Hypothalamus (tissue), 51 donors: ENCODE measurements around the gene ZBTB16.

Experiments used
- DNase-seq, 51 donors: peaks; one replicate each; lab custom pipeline; 2025; lab: John Stamatoyannopoulos, UW

Gene ZBTB16

GRCh38 chr11:114250993-114251814 lies 191.7 kb downstream of the ZBTB16 start:
- DNase-seq = no peak

GRCh38 chr11:114251815-114252337 lies 192.4 kb downstream of the ZBTB16 start:
- no peak for DNase-seq

DNA sequence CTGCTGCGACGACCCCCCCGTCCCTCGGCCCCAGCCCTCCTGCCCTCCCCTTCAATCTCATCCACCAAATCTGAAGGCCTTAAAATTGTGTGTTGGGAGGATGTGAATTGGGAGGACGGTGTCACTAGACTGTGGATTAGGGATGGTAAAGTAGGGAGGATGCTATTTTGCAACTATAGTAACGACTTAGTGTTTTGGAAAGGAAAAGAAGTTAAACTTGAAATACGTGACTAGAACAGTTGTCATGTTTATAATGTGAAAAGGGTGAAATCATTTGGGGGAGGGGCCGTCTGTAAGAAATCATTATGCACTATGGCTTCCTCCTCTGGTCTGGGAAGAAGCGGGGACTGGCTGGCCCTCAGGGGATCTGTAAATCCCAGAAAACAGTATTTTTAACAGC lies 193.3 kb downstream of the ZBTB16 start:
- DNase-seq = no peak

GRCh38 chr11:114253771-114254170 lies 194.3 kb downstream of the ZBTB16 start:
- DNase-seq = no peak

DNA sequence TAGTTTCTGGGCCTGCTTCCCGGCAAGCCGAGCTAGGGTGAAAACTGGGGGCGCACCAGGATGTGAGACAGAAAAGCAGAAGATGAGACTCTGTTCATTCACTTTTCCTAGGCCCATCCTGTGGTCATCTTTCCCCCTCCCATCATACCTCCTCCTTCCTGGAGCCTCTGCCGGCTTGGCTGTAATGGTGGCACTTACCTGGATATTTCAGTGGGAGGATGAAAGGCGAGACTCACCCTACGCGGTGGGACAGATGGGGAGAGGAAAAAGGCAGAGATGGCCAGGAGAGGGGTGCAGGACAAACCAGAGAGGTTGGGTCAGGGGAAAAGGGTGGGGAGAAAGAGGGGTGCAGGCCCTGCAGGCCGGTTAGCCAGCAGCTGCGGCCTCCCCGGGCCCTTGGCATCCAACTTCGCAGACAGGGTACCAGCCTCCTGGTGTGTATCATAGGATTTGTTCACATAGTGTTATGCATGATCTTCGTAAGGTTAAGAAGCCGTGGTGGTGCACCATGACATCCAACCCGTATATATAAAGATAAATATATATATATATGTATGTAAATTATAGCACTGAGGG lies 195.1 kb downstream of the ZBTB16 start:
- no peak for DNase-seq

DNA sequence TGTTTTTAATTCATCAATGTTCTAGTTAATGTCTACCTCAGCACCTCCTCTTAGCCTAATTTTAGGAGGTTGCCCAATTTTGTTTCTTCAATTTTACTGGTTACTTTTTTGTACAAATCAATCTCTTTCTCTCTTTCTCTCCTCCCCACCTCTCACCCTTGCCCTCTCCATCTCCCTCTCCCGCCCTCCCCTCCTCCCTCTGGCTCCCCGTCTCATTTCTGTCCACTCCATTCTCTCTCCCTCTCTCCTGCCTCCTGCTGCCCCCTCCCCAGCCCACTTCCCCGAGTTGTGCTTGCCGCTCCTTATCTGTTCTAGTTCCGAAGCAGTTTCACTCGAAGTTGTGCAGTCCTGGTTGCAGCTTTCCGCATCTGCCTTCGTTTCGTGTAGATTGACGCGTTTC lies 195.8 kb downstream of the ZBTB16 start:
- DNase-seq = no peak

DNA sequence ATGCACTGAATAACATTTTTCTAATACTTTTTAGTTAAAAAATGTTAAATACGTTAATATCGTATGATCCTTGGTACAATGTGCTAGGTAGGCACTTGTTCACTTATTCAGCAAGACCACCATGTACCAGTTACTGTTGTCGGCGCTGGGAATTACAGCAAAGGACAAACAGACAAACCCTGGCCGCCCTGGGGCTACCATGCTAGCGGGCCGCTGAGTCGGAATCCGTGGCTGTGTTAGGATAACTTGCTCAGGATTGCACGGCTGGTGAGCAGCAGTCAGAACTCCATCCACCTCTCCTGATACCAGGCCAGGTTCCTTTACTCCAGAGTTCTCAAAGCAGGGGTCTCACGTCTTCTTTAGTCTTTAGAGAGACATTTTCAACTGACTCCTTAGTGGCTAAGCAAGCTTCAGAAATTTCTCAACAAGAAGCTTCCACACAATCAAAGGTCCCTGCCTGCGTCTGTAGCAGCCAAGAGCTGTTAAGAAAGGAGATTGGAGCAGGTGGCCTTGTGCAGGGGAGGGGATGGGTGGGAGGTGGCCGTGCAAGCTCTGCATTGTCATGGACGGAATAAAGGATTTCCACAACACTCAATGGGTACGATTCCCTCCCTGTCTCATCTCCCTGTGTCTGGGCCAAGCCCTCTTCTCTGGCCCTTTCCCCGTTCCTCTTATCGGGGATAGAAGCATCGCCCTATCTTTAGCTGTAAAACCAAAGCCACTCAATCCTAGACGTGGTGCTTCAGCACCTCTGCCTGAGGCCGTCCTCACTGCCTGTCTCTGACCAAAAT lies 196.9 kb downstream of the ZBTB16 start:
- DNase-seq = no peak

- DNase-seq = no peak
Observed at GRCh38 chr11:114256967-114257286, 197.4 kb downstream of the ZBTB16 start.

GRCh38 chr11:114257621-114258558 lies 198.4 kb downstream of the ZBTB16 start:
- DNase-seq = peak in 23 of 51 donors; percentile 17 to 70 (median 40)

DNA sequence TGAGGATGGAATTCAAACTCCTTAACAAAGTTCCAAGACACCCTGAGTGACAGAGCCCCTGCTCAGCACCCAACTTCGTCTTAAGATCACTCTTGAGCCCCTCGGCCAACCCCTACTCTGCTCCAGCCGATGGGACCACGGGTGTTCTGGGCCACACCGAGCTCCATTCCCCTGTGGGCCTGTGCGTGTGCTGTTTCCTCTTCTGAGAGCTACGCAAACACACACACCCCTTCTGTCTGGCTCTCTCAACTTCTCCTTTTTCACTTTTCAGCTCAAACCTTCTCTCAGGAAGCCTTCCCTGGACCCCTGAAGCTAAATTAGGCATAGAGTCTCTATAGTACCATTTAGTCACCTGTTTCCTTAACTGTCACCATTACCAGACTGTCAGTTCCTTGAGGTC lies 199.2 kb downstream of the ZBTB16 start:
- no peak for DNase-seq

DNA sequence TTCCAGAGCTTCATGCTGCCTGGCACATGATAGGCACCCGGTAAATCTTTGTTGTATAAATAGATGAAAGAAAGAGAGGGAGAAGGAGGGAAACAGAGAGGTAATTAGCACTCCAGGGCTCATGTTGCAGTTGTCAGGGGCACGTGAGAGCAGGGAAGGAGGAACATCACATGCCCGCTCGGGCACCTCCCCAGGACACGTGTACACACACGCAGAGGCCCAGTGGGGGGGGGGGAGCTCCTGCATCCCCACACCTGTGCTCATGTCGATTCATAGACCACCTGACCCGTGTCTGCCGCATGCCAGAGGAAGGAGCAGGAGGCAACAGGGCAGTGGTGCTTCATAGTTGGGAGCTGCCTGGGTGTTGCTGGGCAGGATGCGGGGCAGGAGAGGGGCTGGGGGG lies 199.6 kb downstream of the ZBTB16 start:
- peak in 4 of 51 donors; percentile 6 to 15 (median 10) for DNase-seq

- DNase-seq = no peak
Observed at GRCh38 chr11:114259551-114259983, 200.1 kb downstream of the ZBTB16 start.

- DNase-seq = peak in 1 of 51 donors; percentile 20
Observed at GRCh38 chr11:114260077-114260476, 200.6 kb downstream of the ZBTB16 start.

DNA sequence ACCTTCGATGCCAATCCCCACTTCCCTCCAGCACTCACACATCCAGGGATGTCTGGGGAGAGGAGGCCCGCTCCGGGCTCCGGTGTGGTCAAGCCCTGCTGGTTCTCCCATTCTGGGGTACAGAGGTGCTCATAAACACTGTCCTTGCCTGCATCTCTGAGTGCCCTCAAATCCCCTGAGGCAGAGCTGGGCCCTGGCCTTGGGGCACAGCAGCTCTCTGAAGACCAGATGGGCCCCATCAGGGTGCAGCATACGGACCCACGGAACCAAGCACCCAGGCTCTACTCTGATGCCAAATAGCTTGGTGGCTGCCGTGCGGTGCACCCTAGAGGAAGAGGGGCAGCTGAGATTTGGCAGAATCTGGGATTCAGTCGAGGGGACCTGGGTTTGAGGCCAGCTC lies 201.0 kb downstream of the ZBTB16 start:
- peak in 1 of 51 donors; percentile 48 for DNase-seq

GRCh38 chr11:114261791-114262190 lies 202.3 kb downstream of the ZBTB16 start:
- DNase-seq = no peak

GRCh38 chr11:114262681-114263512 lies 203.4 kb downstream of the ZBTB16 start:
- peak in 24 of 51 donors; percentile 8 to 51 (median 26) for DNase-seq

GRCh38 chr11:114263513-114264170 lies 204.1 kb downstream of the ZBTB16 start:
- DNase-seq = no peak

GRCh38 chr11:114264381-114264780 lies 204.9 kb downstream of the ZBTB16 start:
- DNase-seq = no peak
